Lower leg skin (tissue), 3 donors: ENCODE measurements around the gene FOXK1.

Experiments
- CTCF ChIP-seq, 3 donors: fragments of 450-650 bp; IDR thresholded peaks; one replicate each; pipeline ENCODE4 v1.5.1; 2016; ENCODE audit warnings: antibody characterized with exemption in 3 of 3, mild to moderate bottlenecking in 3 of 3, moderate library complexity in 2 of 3
- POLR2A ChIP-seq, 2 donors: fragments of 450-650 bp; IDR thresholded peaks; one replicate each; pipeline ENCODE4 v1.6.1; 2016 to 2017; ENCODE audit warnings: antibody characterized with exemption in 2 of 2, mild to moderate bottlenecking in 1 of 2, moderate library complexity in 1 of 2

DNA sequence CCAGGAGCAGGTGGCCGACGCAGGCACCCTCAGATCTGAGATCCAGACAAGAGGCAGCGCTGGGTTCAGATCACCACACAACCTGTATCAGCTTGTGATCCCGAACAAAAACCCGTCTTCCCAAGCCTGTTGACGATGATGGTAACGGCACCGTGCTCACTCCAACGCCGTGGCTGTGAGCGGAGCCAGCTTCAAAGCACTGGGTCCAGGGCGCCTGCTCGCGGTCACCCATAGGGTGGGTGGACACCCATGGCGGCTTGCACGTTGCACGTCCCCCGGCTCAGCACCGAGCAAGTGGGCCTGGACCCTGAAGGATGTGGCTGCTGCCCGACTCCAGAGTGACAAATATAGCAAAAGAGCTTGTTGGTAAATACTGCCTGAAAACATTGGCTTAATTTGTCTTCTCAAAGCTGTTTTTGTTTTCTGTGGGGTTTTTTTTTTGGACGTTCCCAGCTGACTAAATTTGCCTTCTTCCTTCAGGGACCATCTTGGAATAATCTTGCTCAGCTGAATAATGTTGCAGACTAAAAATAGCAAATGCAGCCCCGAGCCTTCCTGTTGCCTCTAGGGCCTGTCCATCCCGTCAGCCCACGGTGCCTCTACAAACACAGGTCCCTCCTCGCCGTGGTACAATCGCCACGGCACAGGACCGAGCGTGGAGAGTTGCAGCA is 41.0 kb downstream of the FOXK1 start:
- no peak for TF ChIP-seq CTCF (IDR thresholded peaks at IDR 0.05)
- no peak for TF ChIP-seq POLR2A (IDR thresholded peaks at IDR 0.05)
